ENCODE results near the gene EIF1.
"Not testable (repeated sequence)": the region's sequence is repeated elsewhere in the genome, so short reads cannot be mapped to it uniquely, and the experiment has no call there.

EIF1 gene

GRCh38 chr17:41700843-41701242, 12.2 kb downstream of the EIF1 start:
- not testable (repeated sequence) for H3K9me3 ChIP-seq (ENCODE audit: control insufficient read depth, low read depth, low read length); H3K4me3 ChIP-seq (ENCODE audit: low read length); H3K4me1 ChIP-seq (ENCODE audit: control insufficient read depth, low read depth, low read length); H3K9ac ChIP-seq (ENCODE audit: low read length); H3K27ac ChIP-seq (ENCODE audit: low read length); H3K36me3 ChIP-seq (ENCODE audit: control insufficient read depth, low read depth, low read length)
- H3K27me3 ChIP-seq (ENCODE audit: control insufficient read depth, insufficient read depth, low read length), result peaks cover 10% of the 10 kb centered on the region

GRCh38 chr17:41702712-41703111, 14.0 kb downstream of the EIF1 start:
- no peaks in the 10 kb centered on the region for H3K9me3 ChIP-seq (ENCODE audit: control insufficient read depth, low read depth, low read length)
- H3K36me3 ChIP-seq (ENCODE audit: control insufficient read depth, low read depth, low read length), result no peaks in the 10 kb centered on the region
- no peak overlapping the region for H3K9ac ChIP-seq (ENCODE audit: low read length)
- H3K27me3 ChIP-seq (ENCODE audit: control insufficient read depth, insufficient read depth, low read length), result peaks cover 29% of the 10 kb centered on the region
- H3K27ac ChIP-seq (ENCODE audit: low read length), result no peak overlapping the region
- H3K4me3 ChIP-seq (ENCODE audit: low read length), result no peak overlapping the region
- peaks cover 12% of the 10 kb centered on the region for H3K4me1 ChIP-seq (ENCODE audit: control insufficient read depth, low read depth, low read length)

- Histone ChIP-seq H3K36me3 (ENCODE audit: control insufficient read depth, low read depth, low read length) (no peaks in the 10 kb centered on the region), H3K4me3 (ENCODE audit: low read length) (no peak overlapping the region), H3K4me1 (ENCODE audit: control insufficient read depth, low read depth, low read length) (peaks cover 12% of the 10 kb centered on the region), H3K27me3 (ENCODE audit: control insufficient read depth, insufficient read depth, low read length) (peaks cover 50% of the 10 kb centered on the region), H3K9ac (ENCODE audit: low read length) (no peak overlapping the region), H3K27ac (ENCODE audit: low read length) (no peak overlapping the region), H3K9me3 (ENCODE audit: control insufficient read depth, low read depth, low read length) (no peaks in the 10 kb centered on the region)
Measured at GRCh38 chr17:41705271-41705991, 16.7 kb downstream of the EIF1 start.

GRCh38 chr17:41707803-41708669, 19.4 kb downstream of the EIF1 start:
- H3K27ac ChIP-seq (ENCODE audit: low read length), result no peak overlapping the region
- no peaks in the 10 kb centered on the region for H3K9me3 ChIP-seq (ENCODE audit: control insufficient read depth, low read depth, low read length)
- no peaks in the 10 kb centered on the region for H3K36me3 ChIP-seq (ENCODE audit: control insufficient read depth, low read depth, low read length)
- peaks cover 72% of the 10 kb centered on the region for H3K27me3 ChIP-seq (ENCODE audit: control insufficient read depth, insufficient read depth, low read length)
- peaks cover 12% of the 10 kb centered on the region for H3K4me1 ChIP-seq (ENCODE audit: control insufficient read depth, low read depth, low read length)
- H3K9ac ChIP-seq (ENCODE audit: low read length), result no peak overlapping the region
- H3K4me3 ChIP-seq (ENCODE audit: low read length), result no peak overlapping the region

GRCh38 chr17:41710472-41711090, 21.9 kb downstream of the EIF1 start:
- Histone ChIP-seq H3K4me1 (ENCODE audit: control insufficient read depth, low read depth, low read length) (peaks cover 6% of the 10 kb centered on the region), H3K9me3 (ENCODE audit: control insufficient read depth, low read depth, low read length) (no peaks in the 10 kb centered on the region), H3K27me3 (ENCODE audit: control insufficient read depth, insufficient read depth, low read length) (peaks cover 64% of the 10 kb centered on the region), H3K27ac (ENCODE audit: low read length) (no peak overlapping the region), H3K9ac (ENCODE audit: low read length) (no peak overlapping the region), H3K4me3 (ENCODE audit: low read length) (no peak overlapping the region), H3K36me3 (ENCODE audit: control insufficient read depth, low read depth, low read length) (no peaks in the 10 kb centered on the region)

- Histone ChIP-seq H3K36me3 (ENCODE audit: control insufficient read depth, low read depth, low read length) (no peaks in the 10 kb centered on the region), H3K9me3 (ENCODE audit: control insufficient read depth, low read depth, low read length) (no peaks in the 10 kb centered on the region), H3K9ac (ENCODE audit: low read length) (no peak within 1 kb of the TSS), H3K4me1 (ENCODE audit: control insufficient read depth, low read depth, low read length) (no peaks in the 10 kb centered on the region), H3K27ac (ENCODE audit: low read length) (no peak within 1 kb of the TSS), H3K4me3 (ENCODE audit: low read length) (no peak within 1 kb of the TSS), H3K27me3 (ENCODE audit: control insufficient read depth, insufficient read depth, low read length) (peaks cover 52% of the 10 kb centered on the region)
Measured at GRCh38 chr17:41711669-41712400, 23.1 kb downstream of the EIF1 start, which contains the start of gene GAST. TSS of gene GAST (plus strand) at chr17:41712331. CDS start at chr17:41715437, 3,106 bp downstream.

- Histone ChIP-seq H3K4me1 (ENCODE audit: control insufficient read depth, low read depth, low read length) (no peaks in the 10 kb centered on the region), H3K9me3 (ENCODE audit: control insufficient read depth, low read depth, low read length) (no peaks in the 10 kb centered on the region), H3K36me3 (ENCODE audit: control insufficient read depth, low read depth, low read length) (no peaks in the 10 kb centered on the region), H3K27ac (ENCODE audit: low read length) (no peak overlapping the region), H3K9ac (ENCODE audit: low read length) (no peak overlapping the region), H3K27me3 (ENCODE audit: control insufficient read depth, insufficient read depth, low read length) (peaks cover 1% of the 10 kb centered on the region), H3K4me3 (ENCODE audit: low read length) (no peak overlapping the region)
Measured at GRCh38 chr17:41717408-41718286, 29.0 kb downstream of the EIF1 start.

GRCh38 chr17:41718287-41718645, 29.6 kb downstream of the EIF1 start:
- Histone ChIP-seq H3K27me3 (ENCODE audit: control insufficient read depth, insufficient read depth, low read length) (no peaks in the 10 kb centered on the region), H3K4me1 (ENCODE audit: control insufficient read depth, low read depth, low read length) (no peaks in the 10 kb centered on the region), H3K27ac (ENCODE audit: low read length) (no peak overlapping the region), H3K36me3 (ENCODE audit: control insufficient read depth, low read depth, low read length) (no peaks in the 10 kb centered on the region), H3K9ac (ENCODE audit: low read length) (no peak overlapping the region), H3K9me3 (ENCODE audit: control insufficient read depth, low read depth, low read length) (no peaks in the 10 kb centered on the region), H3K4me3 (ENCODE audit: low read length) (no peak overlapping the region)

- no peak overlapping the region for H3K9ac ChIP-seq (ENCODE audit: low read length)
- H3K27ac ChIP-seq (ENCODE audit: low read length), result no peak overlapping the region
- H3K36me3 ChIP-seq (ENCODE audit: control insufficient read depth, low read depth, low read length), result no peaks in the 10 kb centered on the region
- no peaks in the 10 kb centered on the region for H3K9me3 ChIP-seq (ENCODE audit: control insufficient read depth, low read depth, low read length)
- H3K27me3 ChIP-seq (ENCODE audit: control insufficient read depth, insufficient read depth, low read length), result no peaks in the 10 kb centered on the region
- no peaks in the 10 kb centered on the region for H3K4me1 ChIP-seq (ENCODE audit: control insufficient read depth, low read depth, low read length)
- no peak overlapping the region for H3K4me3 ChIP-seq (ENCODE audit: low read length)
Measured at GRCh38 chr17:41722231-41722630, 33.5 kb downstream of the EIF1 start.

GRCh38 chr17:41723801-41724475, 35.3 kb downstream of the EIF1 start:
- Histone ChIP-seq H3K4me1 (ENCODE audit: control insufficient read depth, low read depth, low read length) (no peaks in the 10 kb centered on the region), H3K9me3 (ENCODE audit: control insufficient read depth, low read depth, low read length) (no peaks in the 10 kb centered on the region), H3K27ac (ENCODE audit: low read length) (no peak overlapping the region), H3K27me3 (ENCODE audit: control insufficient read depth, insufficient read depth, low read length) (no peaks in the 10 kb centered on the region), H3K4me3 (ENCODE audit: low read length) (no peak overlapping the region), H3K9ac (ENCODE audit: low read length) (no peak overlapping the region), H3K36me3 (ENCODE audit: control insufficient read depth, low read depth, low read length) (no peaks in the 10 kb centered on the region)
